ENCODE results near the gene NAV2.

DNA sequence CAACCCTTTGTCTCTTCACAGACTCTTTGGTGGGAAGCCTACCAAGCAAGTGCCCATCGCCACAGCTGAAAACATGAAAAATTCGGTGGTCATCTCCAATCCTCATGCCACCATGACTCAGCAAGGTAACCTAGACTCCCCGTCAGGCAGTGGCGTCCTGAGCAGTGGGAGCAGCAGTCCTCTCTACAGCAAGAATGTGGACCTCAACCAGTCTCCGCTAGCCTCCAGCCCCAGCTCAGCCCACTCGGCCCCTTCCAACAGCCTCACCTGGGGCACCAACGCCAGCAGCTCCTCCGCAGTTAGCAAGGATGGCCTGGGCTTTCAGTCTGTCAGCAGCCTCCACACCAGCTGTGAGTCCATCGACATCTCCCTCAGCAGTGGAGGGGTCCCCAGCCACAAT, 336.1 kb downstream of the NAV2 start:
- TF ChIP-seq, protein P1, sequence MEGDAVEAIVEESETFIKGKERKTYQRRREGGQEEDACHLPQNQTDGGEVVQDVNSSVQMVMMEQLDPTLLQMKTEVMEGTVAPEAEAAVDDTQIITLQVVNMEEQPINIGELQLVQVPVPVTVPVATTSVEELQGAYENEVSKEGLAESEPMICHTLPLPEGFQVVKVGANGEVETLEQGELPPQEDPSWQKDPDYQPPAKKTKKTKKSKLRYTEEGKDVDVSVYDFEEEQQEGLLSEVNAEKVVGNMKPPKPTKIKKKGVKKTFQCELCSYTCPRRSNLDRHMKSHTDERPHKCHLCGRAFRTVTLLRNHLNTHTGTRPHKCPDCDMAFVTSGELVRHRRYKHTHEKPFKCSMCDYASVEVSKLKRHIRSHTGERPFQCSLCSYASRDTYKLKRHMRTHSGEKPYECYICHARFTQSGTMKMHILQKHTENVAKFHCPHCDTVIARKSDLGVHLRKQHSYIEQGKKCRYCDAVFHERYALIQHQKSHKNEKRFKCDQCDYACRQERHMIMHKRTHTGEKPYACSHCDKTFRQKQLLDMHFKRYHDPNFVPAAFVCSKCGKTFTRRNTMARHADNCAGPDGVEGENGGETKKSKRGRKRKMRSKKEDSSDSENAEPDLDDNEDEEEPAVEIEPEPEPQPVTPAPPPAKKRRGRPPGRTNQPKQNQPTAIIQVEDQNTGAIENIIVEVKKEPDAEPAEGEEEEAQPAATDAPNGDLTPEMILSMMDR (IDR thresholded peaks at IDR 0.05; ENCODE audit: low read depth, low read length): no peak
- no peak for TF ChIP-seq POLR2A (IDR thresholded peaks at IDR 0.05; ENCODE audit: extremely low read depth, insufficient read length)
- TF ChIP-seq, protein P2, sequence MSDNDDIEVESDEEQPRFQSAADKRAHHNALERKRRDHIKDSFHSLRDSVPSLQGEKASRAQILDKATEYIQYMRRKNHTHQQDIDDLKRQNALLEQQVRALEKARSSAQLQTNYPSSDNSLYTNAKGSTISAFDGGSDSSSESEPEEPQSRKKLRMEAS (IDR thresholded peaks at IDR 0.05; ENCODE audit: low read depth, low read length): no peak

Measured in NB4 (cell line).